ENCODE measurements around the gene CCDC27. TPM values are rescaled to one million over a fixed set of nuclear protein-coding genes. Genes with fewer than 3 reads are reported as not detected.

CCDC27 gene
- total RNA-seq, 3 donors from 2014 or later = not detected

- no peak overlapping the region for H3K4me3 ChIP-seq
- no peak for DNase-seq
- H3K9me3 ChIP-seq = no peaks in the 10 kb centered on the region
- ATAC-seq = no peak
- TF ChIP-seq, protein P1, sequence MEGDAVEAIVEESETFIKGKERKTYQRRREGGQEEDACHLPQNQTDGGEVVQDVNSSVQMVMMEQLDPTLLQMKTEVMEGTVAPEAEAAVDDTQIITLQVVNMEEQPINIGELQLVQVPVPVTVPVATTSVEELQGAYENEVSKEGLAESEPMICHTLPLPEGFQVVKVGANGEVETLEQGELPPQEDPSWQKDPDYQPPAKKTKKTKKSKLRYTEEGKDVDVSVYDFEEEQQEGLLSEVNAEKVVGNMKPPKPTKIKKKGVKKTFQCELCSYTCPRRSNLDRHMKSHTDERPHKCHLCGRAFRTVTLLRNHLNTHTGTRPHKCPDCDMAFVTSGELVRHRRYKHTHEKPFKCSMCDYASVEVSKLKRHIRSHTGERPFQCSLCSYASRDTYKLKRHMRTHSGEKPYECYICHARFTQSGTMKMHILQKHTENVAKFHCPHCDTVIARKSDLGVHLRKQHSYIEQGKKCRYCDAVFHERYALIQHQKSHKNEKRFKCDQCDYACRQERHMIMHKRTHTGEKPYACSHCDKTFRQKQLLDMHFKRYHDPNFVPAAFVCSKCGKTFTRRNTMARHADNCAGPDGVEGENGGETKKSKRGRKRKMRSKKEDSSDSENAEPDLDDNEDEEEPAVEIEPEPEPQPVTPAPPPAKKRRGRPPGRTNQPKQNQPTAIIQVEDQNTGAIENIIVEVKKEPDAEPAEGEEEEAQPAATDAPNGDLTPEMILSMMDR (IDR thresholded peaks at IDR 0.05) = no peak
- intact Hi-C loops (cut with DNase I, micrococcal nuclease) = no loop called here
- no peaks in the 10 kb centered on the region for H3K4me1 ChIP-seq (ENCODE audit: low read depth)
- no peaks in the 10 kb centered on the region for H3K36me3 ChIP-seq (ENCODE audit: low read depth)
Measured at GRCh38 chr1:3821004-3821403, 68.8 kb downstream of the CCDC27 start.

Other genes with a start within 250 kb of the CCDC27 start
- gene MEGF6, start 140.9 kb upstream of the CCDC27 start, total RNA-seq = 10 to 100 TPM in 1 of 3 donors, 1 to 10 TPM in 2; 6.2 to 12.2 (median 8.5) TPM
- gene TPRG1L, start 127.4 kb upstream of the CCDC27 start, total RNA-seq = 10 to 100 TPM; 70.4 to 96.0 (median 76.1) TPM
- 10 to 100 TPM; 19.2 to 26.3 (median 21.0) TPM for gene WRAP73, start 102.3 kb upstream of the CCDC27 start, total RNA-seq
- gene TP73, start 99.9 kb upstream of the CCDC27 start, total RNA-seq = under 1 TPM; 0.12 to 0.63 (median 0.51) TPM
- gene SMIM1, start 20.3 kb downstream of the CCDC27 start, total RNA-seq = 10 to 100 TPM in 1 of 3 donors, 1 to 10 TPM in 2; 1.6 to 16.1 (median 2.6) TPM
- 10 to 100 TPM; 33.2 to 58.9 (median 34.7) TPM for gene LRRC47, start 44.0 kb downstream of the CCDC27 start, total RNA-seq
- 10 to 100 TPM; 33.4 to 62.0 (median 36.1) TPM for gene CEP104, start 104.8 kb downstream of the CCDC27 start, total RNA-seq
- gene DFFB, start 105.0 kb downstream of the CCDC27 start, total RNA-seq = 1 to 10 TPM; 7.6 to 9.2 (median 8.4) TPM
- 10 to 100 TPM; 19.3 to 23.7 (median 21.8) TPM for gene C1orf174, start 147.8 kb downstream of the CCDC27 start, total RNA-seq